Natural killer cell (primary cell): ENCODE measurements around the gene LLGL2. TPM values are rescaled to one million over a fixed set of nuclear protein-coding genes. Genes with fewer than 3 reads are reported as not detected.

Source experiments
- ATAC-seq, 3 donors: fragments of 150-1000 bp in 2 of 3; fragments of 200-7000 bp in 1 of 3; cut with Tn5 transposase; 1 replicate in 1 of 3; 2 replicates in 2 of 3; pipeline ENCODE4 v1.10.0; 2021; ENCODE audit warnings: mild to moderate bottlenecking in 2 of 3, moderate library complexity in 2 of 3
- DNase-seq, 2 donors: peaks; one replicate each; pipeline versions ENCODE4 v3.0.0 to v3.0.0-alpha.2; 2013 to 2021; ENCODE audit warnings: mixed read lengths in 1 of 2
- H3K27ac ChIP-seq: one replicate; pipeline ENCODE4 v1.5.1; 2013; ENCODE audit warnings: mild to moderate bottlenecking, low read length
- H3K27me3 ChIP-seq: one replicate; pipeline ENCODE4 v1.6.1; 2013; ENCODE audit warnings: low read length; ENCODE audit not compliant: control insufficient read depth, insufficient read depth
- H3K36me3 ChIP-seq: one replicate; pipeline ENCODE4 v1.6.1; 2013; ENCODE audit warnings: low read length; ENCODE audit not compliant: control insufficient read depth, insufficient read depth
- H3K4me1 ChIP-seq: one replicate; pipeline ENCODE4 v1.6.1; 2013; ENCODE audit warnings: low read length; ENCODE audit not compliant: control insufficient read depth, insufficient read depth
- H3K4me3 ChIP-seq: one replicate; pipeline ENCODE4 v1.5.1; 2013; ENCODE audit warnings: low read length
- H3K9me3 ChIP-seq: one replicate; pipeline ENCODE4 v1.6.1; 2013; ENCODE audit warnings: low read length; ENCODE audit not compliant: control insufficient read depth, insufficient read depth
- H3K27ac Mint-ChIP-seq, 2 donors: one replicate each; pipeline ENCODE4 v1.8.0; 2022; ENCODE audit warnings: mild to moderate bottlenecking in 2 of 2, mixed read lengths in 2 of 2, moderate library complexity in 1 of 2
- H3K27me3 Mint-ChIP-seq, 2 donors: one replicate each; pipeline ENCODE4 v1.8.0; 2022; ENCODE audit warnings: low read depth in 2 of 2, mixed read lengths in 2 of 2
- H3K36me3 Mint-ChIP-seq: one replicate; pipeline ENCODE4 v1.8.0; 2022; ENCODE audit warnings: mixed read lengths
- H3K4me1 Mint-ChIP-seq, 2 donors: one replicate each; pipeline ENCODE4 v1.8.0; 2022; ENCODE audit warnings: mixed read lengths in 2 of 2
- H3K4me3 Mint-ChIP-seq: one replicate; pipeline ENCODE4 v1.8.0; 2022; ENCODE audit warnings: mild to moderate bottlenecking, moderate library complexity, mixed read lengths
- H3K9me3 Mint-ChIP-seq, 2 donors: one replicate each; pipeline ENCODE4 v1.8.0; 2022; ENCODE audit warnings: mixed read lengths in 2 of 2
- CTCF ChIP-seq: fragments of 200-600 bp; IDR thresholded peaks from one replicate; pipeline ENCODE4 v1.8.0; 2022; ENCODE audit warnings: antibody characterized with exemption
- WGBS: methylation state at CpG from one replicate; pipeline ENCODE4 v1.1.7; 2013; ENCODE audit warnings: missing lambda C conversion rate; ENCODE audit not compliant: insufficient coverage; 5-methylcytosine and 5-hydroxymethylcytosine counted together
- intact Hi-C: fragments of 100-400 bp; cut with micrococcal nuclease; formaldehyde crosslinking; loops from one replicate; pipeline ENCODE4 v1.14.2; 2022
- total RNA-seq, 4 donors: library from RNA; stranded (reverse); fragments of 120-200 nt in 1 of 4; gene quantifications; one replicate each; pipeline versions ENCODE4 v1.2.3 to v1.2.4, GENCODE V29; 2013 to 2022

The LLGL2 gene
- total RNA-seq, 3 donors from 2014 or later (not counting 1 experiment from before 2014, with no cell fraction given), result 229 to 302 (median 244) TPM

GRCh38 chr17:75521951-75522727, 3.4 kb upstream of the LLGL2 start:
- Mint-ChIP-seq H3K36me3 (no peaks in the 10 kb centered on the region), H3K9me3 (no peaks in the 10 kb centered on the region), H3K27ac (no peak overlapping the region), H3K4me1 (peaks cover 25 to 36% of the 10 kb centered on the region in 2 donors), H3K27me3 (no peaks in the 10 kb centered on the region), H3K4me3 (no peak overlapping the region)
- DNase-seq, result no peak
- 94% methylated on average over 33 of the region's 33 CpGs for WGBS
- no peak for TF ChIP-seq CTCF
- intact Hi-C loops, result no loop called here
- Histone ChIP-seq H3K4me3 (no peak overlapping the region), H3K27ac (no peak overlapping the region), H3K36me3 (peaks cover 34% of the 10 kb centered on the region), H3K27me3 (no peaks in the 10 kb centered on the region), H3K9me3 (no peaks in the 10 kb centered on the region), H3K4me1 (peaks cover 46% of the 10 kb centered on the region)
- no peak for ATAC-seq

GRCh38 chr17:75523647-75524046, 1.9 kb upstream of the LLGL2 start:
- peaks cover 39% of the 10 kb centered on the region for H3K4me1 ChIP-seq
- Mint-ChIP-seq H3K9me3 (no peaks in the 10 kb centered on the region), H3K4me1 (peaks cover 10 to 27% of the 10 kb centered on the region in 2 donors), H3K4me3 (peak overlapping the region; percentile 56), H3K27me3 (no peaks in the 10 kb centered on the region), H3K27ac (peak overlapping the region in 1 of 2 donors; percentile 61), H3K36me3 (no peaks in the 10 kb centered on the region)
- WGBS, result 99% methylated on average over 7 of the region's 7 CpGs
- DNase-seq (no peak), ATAC-seq (no peak)
- no peak overlapping the region for H3K27ac ChIP-seq
- intact Hi-C loops, result no loop called here
- no peak overlapping the region for H3K4me3 ChIP-seq
- no peaks in the 10 kb centered on the region for H3K27me3 ChIP-seq
- H3K36me3 ChIP-seq, result peaks cover 34% of the 10 kb centered on the region
- no peak for TF ChIP-seq CTCF
- H3K9me3 ChIP-seq, result no peaks in the 10 kb centered on the region

GRCh38 chr17:75524269-75524969, 1.1 kb upstream of the LLGL2 start:
- intact Hi-C loops, result no loop called here
- peak overlapping the region; percentile 18 to 61 for H3K27ac Mint-ChIP-seq
- 42% methylated on average over 24 of the region's 24 CpGs for WGBS
- H3K4me1 Mint-ChIP-seq, result peaks cover 5 to 26% of the 10 kb centered on the region in 2 donors
- ATAC-seq (no peak), DNase-seq (no peak)
- no peaks in the 10 kb centered on the region for H3K27me3 Mint-ChIP-seq
- no peaks in the 10 kb centered on the region for H3K36me3 Mint-ChIP-seq
- no peak overlapping the region for H3K4me3 ChIP-seq
- no peak overlapping the region for H3K27ac ChIP-seq
- H3K9me3 ChIP-seq, result no peaks in the 10 kb centered on the region
- no peaks in the 10 kb centered on the region for H3K27me3 ChIP-seq
- H3K36me3 ChIP-seq, result peaks cover 31% of the 10 kb centered on the region
- H3K4me1 ChIP-seq, result peaks cover 31% of the 10 kb centered on the region
- no peak for TF ChIP-seq CTCF
- H3K9me3 Mint-ChIP-seq, result no peaks in the 10 kb centered on the region
- peak overlapping the region; percentile 56 for H3K4me3 Mint-ChIP-seq
